GM19099 (cell line): Measurements from ENCODE around the gene EGF.

ENCODE experiments used
- POLR2A ChIP-seq: IDR thresholded peaks from 3 replicates; pipeline ENCODE4 v1.6.1; 2011; ENCODE audit warnings: low read depth; ENCODE audit not compliant: insufficient read length; ENCODE audit errors: extremely low read depth

The EGF gene

DNA sequence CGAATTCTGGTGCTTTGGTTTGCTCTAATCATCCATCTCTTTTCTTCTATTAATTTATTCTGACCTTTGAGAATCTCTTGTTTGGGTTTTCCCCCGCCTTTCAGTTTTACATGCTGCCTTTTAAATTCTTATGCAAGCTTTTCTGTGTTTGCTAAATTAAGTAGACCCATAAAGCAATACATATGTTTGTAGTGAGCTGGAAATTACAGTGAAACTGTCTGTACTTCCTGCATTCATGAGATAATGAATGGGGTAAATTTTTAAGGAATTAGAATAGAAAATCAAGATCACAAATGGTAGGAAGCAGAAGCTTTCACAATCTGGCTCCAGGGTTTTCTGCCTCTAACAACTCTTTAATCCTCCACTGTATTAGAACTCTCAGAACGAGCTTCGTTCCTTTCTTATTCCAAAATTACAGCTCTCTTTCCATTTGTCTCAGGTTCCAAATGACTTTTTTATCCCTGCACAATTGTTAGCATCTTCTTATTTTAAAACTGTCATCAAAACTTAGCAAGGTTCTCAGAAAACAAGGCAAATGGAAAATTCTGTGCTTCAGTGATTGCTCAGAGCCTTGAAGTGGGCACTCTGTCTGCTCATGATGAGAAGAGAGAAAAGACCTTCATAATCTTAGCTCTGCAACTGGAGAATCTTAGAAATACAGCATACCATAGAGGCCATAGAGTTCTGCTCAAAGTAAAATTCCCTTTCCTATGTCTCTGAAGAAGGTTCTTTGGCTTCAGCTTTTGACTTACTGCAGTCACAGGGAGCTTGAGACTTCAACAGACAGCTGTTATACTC lies 108.2 kb downstream of the EGF start:
- TF ChIP-seq POLR2A, result no peak

DNA sequence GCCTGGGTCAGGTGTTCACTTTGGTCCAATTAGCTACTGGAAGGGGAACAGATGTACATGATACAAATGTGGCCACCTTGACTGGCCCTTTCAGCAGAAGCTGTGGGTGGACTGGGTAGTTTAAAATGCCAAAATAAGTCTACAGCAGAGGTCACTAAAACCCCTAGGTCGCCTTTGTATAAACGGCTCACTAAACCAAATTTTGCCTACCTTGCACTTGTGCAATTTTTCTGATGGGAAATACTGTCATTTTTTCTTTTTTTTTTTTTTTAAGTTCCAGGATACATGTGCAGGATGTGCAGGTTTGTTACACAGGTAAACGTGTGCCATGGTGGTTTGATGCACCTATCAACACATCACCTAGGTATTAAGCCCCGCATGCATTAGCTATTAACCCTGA lies 109.8 kb downstream of the EGF start:
- TF ChIP-seq POLR2A, result no peak

DNA sequence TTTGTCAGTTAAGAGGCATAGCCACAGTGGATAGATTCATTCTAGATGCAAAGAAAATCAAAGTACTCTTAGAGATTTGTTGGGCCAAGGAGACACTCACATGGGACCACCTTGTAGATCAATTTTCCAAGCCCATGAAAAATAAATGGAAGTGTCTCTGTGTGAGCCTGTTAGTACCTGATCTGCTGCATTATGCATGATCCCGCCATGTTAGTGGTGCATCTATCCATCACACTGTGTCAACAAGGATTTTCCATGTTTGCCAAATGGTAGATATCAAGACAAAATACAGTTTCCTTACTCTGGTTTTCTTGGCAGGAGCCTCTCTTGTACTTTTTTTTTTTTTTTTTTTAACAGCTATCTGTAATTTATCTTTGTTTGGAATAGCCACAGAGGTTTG lies 112.4 kb downstream of the EGF start:
- TF ChIP-seq POLR2A, result no peak

DNA sequence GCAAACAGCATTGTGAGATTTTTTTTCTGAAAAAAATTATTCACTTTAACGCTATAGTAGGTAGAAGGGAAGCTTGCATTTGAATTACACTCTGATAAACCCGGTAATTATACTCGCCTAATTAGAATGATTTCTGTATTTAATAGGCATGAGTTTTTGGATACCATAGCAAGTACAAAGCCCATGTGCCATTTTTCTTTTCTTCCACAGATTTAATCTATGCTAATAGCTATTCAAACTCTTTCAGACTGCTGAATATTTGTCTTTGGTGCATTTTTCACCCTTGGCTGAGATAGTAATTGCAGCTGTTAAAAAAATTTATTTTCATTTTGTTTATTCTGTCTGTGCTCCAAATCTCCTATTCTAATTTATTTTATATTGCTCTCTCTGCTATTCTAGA lies 113.0 kb downstream of the EGF start:
- no peak for TF ChIP-seq POLR2A

DNA sequence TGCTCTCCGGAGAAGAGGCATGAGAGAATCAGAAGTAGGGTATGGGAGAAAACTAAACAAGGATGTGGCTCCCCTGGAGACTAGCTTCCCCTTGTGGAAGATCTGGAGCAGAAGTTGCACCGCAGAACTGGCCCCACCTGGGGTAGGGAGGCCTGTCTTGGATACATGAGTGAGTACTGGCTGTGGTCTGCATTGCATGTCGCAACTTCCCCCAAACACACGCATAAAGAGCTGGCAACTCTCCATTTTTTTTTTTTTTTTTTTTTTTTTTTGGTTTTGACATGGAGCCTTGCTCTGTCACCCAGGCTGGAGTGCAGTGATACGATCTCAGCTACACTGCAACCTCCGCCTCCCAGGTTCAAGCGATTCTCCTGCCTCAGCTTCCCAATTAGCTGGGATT lies 119.9 kb downstream of the EGF start:
- TF ChIP-seq POLR2A, result no peak

DNA sequence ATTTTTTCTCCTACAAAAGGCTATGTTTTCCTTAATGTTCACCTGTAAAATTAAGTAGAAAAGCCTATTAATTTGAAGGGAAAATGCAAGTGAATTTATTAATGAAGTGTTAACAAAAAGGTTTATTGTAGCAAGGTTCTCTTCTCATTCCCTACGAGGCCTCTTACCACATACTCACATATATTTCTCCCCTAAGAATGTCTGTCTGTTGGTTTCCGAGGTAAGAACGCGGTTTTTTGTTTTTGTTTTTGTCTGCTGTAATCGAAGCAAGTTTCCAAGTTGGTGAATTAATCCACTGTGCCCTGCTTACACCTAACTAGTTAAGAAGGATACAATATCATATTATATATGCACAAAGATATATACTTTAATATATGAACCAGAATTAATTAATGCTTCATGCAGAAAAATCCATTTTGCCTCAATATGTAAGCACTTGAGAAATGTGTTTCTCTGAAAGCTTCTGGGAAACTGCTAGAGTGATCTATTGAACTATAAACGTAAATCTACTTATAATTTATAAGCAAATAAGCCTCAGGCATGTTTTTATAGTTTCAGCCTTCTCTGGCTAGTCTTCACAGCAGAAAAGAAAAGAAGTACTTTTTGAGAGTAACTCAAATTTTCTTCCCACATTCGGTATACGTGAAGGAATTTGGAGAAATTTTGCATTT lies 120.8 kb downstream of the EGF start:
- TF ChIP-seq POLR2A, result no peak

DNA sequence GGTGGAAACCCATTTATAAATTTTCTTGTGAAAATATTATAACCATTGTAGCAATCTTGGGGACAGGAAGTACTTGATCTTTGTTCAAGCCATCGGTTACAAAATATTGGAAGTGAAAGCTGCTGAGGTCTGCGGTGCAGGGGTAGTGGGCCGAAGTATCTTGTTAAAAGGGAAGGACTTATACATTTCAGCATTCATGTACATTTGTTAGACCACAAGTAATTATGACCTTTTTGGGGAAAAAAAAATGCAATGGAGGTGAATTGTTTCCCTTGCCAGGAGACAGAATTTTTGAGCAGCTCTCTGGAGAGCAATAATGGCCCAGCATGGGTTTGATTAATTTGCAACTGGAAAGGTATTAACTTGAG lies 121.3 kb downstream of the EGF start:
- no peak for TF ChIP-seq POLR2A

DNA sequence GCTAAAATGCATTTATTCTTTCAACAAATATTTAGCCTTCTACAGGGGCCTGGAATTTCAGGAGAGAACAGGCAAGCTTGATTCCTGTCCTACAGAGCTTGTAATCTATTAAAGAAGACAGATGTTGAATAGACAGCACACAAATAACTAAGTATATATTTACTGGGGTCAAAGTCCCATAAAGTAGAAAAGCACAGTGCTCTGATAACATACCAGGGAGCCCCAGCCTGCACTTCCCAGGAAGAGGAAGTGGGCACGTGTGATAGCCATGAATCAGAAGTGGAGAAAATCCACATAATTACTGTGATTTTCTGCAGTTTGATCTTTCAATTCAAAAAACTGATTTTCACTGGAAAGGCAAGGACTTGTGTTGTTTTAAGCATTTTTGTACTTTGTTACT lies 129.1 kb downstream of the EGF start:
- no peak for TF ChIP-seq POLR2A

DNA sequence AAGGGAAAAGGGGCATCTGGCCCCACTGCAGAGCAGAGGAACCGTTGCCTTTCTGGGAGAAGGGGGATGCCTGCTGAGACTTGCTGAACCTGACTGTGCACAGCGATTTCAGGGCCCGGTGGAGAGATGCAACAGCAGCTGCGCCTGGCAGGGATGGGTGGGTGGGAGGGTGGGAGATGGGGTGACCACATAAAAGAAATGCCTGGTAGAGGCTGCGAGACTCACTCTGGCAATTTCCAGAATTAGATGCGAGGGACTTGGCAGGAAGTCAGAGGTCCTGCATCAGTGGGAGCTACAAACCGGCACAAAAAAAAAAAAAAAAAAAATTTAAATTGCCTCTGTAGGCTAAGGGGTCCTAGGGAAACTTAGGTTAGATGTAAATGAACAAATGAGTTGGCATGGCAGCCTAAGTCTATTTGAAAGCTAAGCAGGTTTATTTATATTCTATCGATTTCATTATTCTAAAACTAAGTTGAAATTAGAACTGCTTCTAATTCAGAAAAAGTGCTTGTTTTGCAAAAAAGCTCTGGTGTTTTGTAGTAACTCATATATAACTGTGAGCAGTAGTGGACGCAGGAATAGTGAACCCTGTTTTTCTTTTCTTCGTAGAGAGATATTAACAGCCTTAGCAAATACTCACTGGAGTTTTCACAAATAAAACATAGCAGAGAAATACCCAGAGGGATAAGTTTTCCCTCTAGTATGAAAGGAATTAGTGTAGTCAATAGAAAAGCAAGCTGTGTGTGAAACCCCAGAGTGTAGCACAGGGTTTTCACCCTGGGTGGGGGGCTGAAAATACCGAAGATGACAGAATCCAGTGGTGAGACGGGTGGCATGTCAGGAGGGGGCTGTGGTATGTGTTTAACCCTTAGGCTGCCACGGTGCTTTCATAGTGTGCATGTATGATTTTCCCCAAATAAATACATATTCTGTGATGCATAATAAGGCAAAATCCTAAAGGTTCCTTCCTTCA lies 130.1 kb downstream of the EGF start:
- no peak for TF ChIP-seq POLR2A

DNA sequence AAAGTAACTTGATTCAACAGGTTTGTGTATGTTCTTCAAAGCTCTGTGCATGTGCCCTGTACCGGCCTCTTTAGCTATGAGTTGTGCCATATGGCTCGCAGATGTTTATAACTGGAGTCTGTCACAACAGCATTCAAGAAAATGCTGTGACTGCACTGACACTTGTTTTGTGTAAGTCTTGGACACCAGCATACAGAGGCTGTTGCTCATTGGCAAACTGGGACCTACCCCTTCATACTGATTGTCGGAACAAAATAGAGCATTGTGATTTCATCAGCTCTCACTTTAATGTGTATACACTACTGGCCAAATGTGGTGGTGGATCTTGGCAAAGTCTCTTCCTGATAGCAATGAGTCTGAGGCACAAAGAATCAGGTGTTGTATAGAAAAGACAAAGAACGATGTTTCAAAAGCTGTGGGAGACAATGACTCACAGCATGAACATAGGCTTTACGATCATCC lies 133.9 kb downstream of the EGF start:
- TF ChIP-seq POLR2A, result no peak

DNA sequence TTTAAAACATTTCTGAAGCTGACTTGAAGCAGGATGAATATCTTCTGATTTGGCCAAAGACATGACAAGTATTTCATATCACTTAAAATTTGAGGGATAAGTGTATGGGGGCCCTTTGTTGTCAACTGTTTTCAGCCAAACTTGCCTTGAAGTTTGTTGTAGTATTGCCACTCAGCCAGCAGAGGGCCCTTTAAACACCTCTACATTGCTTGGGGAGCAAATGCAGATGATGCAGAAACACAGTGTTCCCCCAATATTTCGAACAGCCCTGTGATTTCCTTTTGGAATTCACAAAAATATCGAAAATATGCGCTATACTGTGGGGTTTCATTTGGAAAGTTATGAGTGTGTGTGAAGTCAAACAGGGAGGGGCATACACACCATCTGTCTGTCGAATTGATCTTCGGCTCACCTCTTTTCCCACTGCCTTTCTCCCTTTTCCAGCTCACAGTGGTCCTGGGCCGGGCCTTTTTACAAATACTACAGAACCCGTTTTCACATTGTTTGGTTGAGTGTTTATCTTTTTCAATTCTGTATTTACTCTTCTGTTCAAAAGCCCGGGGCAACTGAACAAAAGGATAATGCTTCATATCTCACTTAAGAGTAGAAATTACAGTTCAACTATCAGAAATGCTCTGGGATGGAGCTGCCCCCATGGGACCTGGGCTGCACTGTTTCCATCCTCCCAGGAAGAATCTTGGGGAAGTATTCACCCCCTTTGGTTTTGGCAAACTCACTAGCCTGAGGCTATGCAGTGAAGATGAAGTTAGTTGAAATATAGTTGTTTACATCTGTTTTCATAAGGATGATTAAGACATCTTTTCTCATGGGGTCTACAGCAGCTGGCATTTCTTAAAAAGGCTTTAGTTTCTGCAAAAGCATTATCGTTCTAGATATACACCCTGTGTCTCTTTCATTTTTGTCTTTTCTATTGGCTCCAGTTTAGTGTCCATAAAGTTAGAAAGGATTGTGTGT lies 137.6 kb downstream of the EGF start:
- no peak for TF ChIP-seq POLR2A

DNA sequence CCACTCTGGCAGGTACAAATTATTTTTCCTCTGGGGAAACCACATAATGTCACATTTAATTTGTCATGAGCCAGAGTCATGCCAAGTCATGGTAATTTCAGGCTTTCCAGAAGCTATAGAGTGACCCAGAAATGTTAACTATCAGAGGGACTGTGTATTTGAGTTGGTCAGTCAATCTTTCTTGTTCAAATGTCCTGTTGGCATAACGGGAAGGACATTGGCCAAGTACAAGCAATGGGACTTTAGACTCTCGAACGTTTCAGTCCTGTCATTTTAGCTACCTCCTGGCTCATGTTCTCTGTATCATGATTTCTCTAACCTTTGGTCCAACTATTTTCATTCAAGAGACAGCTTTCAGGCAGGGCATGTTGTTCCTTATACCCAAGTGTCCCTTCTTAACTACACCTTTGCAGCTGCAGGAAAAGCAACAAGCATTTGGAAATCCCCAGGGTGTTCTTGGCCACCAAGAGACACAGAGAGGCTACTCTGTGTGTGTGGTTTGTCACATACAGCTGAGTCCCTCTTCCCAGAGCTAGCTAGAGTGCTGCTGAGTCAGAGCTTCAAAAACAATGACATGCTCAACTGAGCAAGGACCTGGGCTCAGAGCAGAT lies 142.6 kb downstream of the EGF start:
- no peak for TF ChIP-seq POLR2A

DNA sequence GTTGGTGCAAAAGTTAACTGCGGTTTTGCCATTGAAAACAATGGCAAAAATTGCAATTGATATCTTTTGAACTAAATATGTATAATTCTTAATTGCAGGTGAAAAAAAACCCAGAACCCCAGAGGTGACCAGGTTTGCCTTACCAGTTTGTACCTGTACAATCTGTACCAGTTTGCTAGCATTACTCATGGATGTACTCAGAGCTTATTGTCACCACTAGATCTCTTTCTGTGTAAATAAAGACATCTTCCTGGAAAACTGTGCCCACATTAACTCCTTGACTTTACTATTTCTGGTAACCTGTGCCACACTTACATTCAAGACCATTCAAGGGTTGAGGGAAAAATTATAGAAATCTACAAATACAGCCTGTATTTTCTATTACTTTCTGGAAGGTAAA lies 146.0 kb downstream of the EGF start:
- TF ChIP-seq POLR2A, result no peak
